ENCODE results near the gene OGFRL1.

GRCh38 chr6:71287038-71287437, 1.6 kb upstream of the OGFRL1 start:
- TF ChIP-seq CTCF (IDR thresholded peaks at IDR 0.05; ENCODE audit: low read length) (no peak), EZH2 (IDR thresholded peaks at IDR 0.05; ENCODE audit: borderline replicate concordance, low read length) (no peak)
